Sigmoid colon (tissue), 7 donors: ENCODE data around the gene NACC2. TPM values are rescaled to one million over a fixed set of nuclear protein-coding genes. Genes with fewer than 3 reads are reported as not detected.

Experiments used
- DNase-seq: peaks from one replicate; pipeline ENCODE4 v3.0.0-alpha.2; 2019
- H3K27ac ChIP-seq, 4 donors: fragments of 200-600 bp; sonication (generic); one replicate each; pipeline ENCODE4 v1.5.1; 2016 to 2019; ENCODE audit warnings: mild to moderate bottlenecking in 1 of 4
- H3K27me3 ChIP-seq, 3 donors: fragments of 200-600 bp; sonication (generic); one replicate each; pipeline ENCODE4 v1.5.1; 2019; ENCODE audit warnings: mild to moderate bottlenecking in 1 of 3
- H3K36me3 ChIP-seq, 4 donors: fragments of 200-600 bp; sonication (generic); one replicate each; pipeline ENCODE4 v1.5.1; 2016 to 2019
- H3K4me1 ChIP-seq, 4 donors: fragments of 200-600 bp; sonication (generic); one replicate each; pipeline ENCODE4 v1.5.1; 2017 to 2019
- H3K4me3 ChIP-seq, 4 donors: fragments of 200-600 bp; sonication (generic); one replicate each; pipeline ENCODE4 v1.5.1; 2017 to 2019; ENCODE audit warnings: mild to moderate bottlenecking in 2 of 4, moderate library complexity in 1 of 4
- H3K9me3 ChIP-seq, 4 donors: fragments of 200-600 bp in 3 of 4; sonication (generic) in 3 of 4; one replicate each; pipeline versions ENCODE4 v1.5.1 to v1.6.1; 2013 to 2019
- EP300 ChIP-seq, 4 donors: sonication (generic); formaldehyde crosslinking; IDR thresholded peaks; one replicate each; pipeline ENCODE4 v1.6.1; 2017; ENCODE audit warnings: antibody characterized with exemption in 4 of 4
- POLR2A ChIP-seq, 2 donors: fragments of 450-650 bp; IDR thresholded peaks; one replicate each; pipeline ENCODE4 v1.6.1; 2016; ENCODE audit warnings: antibody characterized with exemption in 2 of 2, mild to moderate bottlenecking in 2 of 2, moderate library complexity in 2 of 2
- POLR2AphosphoS5 ChIP-seq, 4 donors: sonication (generic); formaldehyde crosslinking; IDR thresholded peaks; one replicate each; pipeline ENCODE4 v1.6.1; 2017; ENCODE audit warnings: antibody characterized with exemption in 4 of 4
- WGBS, 2 donors: extraction: QIAGEN DNeasy Blood & Tissue Kit; methylation state at CpG; one replicate each; pipeline ENCODE4 v1.1.7; 2013; 5-methylcytosine and 5-hydroxymethylcytosine counted together
- intact Hi-C: fragments of 100-400 bp; cut with DNase I; formaldehyde crosslinking; loops from one replicate; pipeline ENCODE4 v1.15.1; 2023
- polyA plus RNA-seq, 3 donors: library from polyadenylated mRNA; stranded (reverse); fragments of 200-250 nt; gene quantifications; one replicate each; pipeline ENCODE4 v1.2.3, GENCODE V29; 2013
- total RNA-seq, 4 donors: library from RNA; depleted of rRNA; stranded (reverse); fragments of >200 nt; gene quantifications; one replicate each; pipeline ENCODE4 v1.1.0, GENCODE V29; 2016
- TF ChIP-seq, protein P1 (sequence below), 4 experiments: fragments of 450-650 bp in 3 of 4; fragments of 200-600 bp in 1 of 4; IDR thresholded peaks; one replicate each; pipeline ENCODE4 v1.5.1; 2016 to 2019; ENCODE audit warnings: antibody characterized with exemption in 4 of 4, mild to moderate bottlenecking in 3 of 4, moderate library complexity in 2 of 4
- donor health status: healthy with polysubstance abuse.
- donor health status: Bipolar disorder and iron deficiency.
- donor health status: healthy.

NACC2 gene
- total and polyA plus RNA-seq, 7 donors: 3.6 to 80.0 (median 41.6) TPM

DNA sequence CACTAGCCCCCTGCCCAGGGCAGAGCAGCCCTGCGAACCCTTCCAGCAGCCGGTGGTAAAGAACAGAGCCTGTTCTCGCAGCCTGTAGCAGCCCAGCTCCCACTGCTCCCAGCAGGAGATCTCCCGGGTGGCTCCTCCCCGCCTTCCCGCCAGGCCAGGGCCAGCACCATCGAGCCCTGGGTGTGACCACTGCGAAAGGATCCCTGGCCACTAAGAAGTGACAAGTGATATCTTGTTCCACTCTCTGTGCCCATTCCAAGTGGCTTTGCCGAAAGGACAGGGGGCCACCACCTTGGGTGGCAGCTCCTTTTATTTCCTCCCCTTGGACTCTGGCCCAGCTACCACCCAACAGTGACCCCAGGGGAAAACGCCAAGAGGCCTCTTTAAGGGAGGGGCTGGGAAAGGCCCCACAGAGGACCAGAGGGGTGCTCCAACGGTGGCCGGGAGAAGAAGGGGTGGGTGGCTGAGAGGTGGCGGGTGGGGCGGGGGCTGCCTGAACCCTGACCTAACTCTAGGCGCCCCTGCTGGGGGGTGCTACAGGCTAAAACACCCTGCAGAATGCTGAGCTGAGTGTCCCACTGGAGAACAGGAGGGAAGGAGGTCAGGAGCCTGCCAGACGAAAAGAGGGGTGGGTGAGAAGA lies 1.6 kb downstream of the NACC2 start:
- Histone ChIP-seq H3K36me3 (no peaks in the 10 kb centered on the region), H3K4me3 (peak overlapping the region; percentile 75 to 95 (median 90)), H3K4me1 (peaks cover 0 to 68% (median 65%) of the 10 kb centered on the region in 4 donors), H3K27me3 (no peaks in the 10 kb centered on the region), H3K27ac (peak overlapping the region; percentile 97 to 98 (median 98)), H3K9me3 (no peaks in the 10 kb centered on the region)
- TF ChIP-seq POLR2AphosphoS5 (IDR thresholded peaks at IDR 0.05) (no peak), POLR2A (IDR thresholded peaks at IDR 0.05) (no peak), EP300 (IDR thresholded peaks at IDR 0.05) (no peak)
- TF ChIP-seq, protein P1, sequence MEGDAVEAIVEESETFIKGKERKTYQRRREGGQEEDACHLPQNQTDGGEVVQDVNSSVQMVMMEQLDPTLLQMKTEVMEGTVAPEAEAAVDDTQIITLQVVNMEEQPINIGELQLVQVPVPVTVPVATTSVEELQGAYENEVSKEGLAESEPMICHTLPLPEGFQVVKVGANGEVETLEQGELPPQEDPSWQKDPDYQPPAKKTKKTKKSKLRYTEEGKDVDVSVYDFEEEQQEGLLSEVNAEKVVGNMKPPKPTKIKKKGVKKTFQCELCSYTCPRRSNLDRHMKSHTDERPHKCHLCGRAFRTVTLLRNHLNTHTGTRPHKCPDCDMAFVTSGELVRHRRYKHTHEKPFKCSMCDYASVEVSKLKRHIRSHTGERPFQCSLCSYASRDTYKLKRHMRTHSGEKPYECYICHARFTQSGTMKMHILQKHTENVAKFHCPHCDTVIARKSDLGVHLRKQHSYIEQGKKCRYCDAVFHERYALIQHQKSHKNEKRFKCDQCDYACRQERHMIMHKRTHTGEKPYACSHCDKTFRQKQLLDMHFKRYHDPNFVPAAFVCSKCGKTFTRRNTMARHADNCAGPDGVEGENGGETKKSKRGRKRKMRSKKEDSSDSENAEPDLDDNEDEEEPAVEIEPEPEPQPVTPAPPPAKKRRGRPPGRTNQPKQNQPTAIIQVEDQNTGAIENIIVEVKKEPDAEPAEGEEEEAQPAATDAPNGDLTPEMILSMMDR (IDR thresholded peaks at IDR 0.05): no peak
- WGBS, 2 donors: 23 to 53% methylated on average over 16 of the region's 16 CpGs
- DNase-seq: no peak
- intact Hi-C loops: loop anchor here (5.0 kb wide), 1 partner anchor 454 kb away; the partner anchor contains the start of gene NOTCH1

DNA sequence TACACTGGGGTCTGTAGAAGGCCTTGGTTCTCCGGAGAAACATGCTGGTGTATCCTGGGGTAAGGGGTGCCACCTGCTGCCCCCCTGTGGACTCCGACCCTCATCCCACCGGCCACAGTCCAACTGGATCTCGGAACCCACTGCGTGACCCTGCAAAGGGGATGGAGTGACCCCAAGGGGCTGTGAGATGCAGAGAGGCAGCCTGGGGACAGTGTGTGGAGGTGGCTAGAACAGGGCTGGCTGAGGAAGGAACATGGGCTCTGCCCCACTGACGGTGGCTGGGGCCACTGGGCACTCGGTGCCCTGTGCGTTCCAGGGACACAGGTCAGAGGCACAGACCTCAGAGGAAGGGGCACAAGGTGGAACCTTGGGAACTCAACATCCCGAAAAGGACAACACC lies 2.3 kb downstream of the NACC2 start:
- intact Hi-C loops: loop anchor here (5.0 kb wide), 1 partner anchor 455 kb away; the partner anchor contains the start of gene NOTCH1

GRCh38 chr9:136092353-136092650 lies 2.8 kb downstream of the NACC2 start:
- H3K27me3 ChIP-seq: no peaks in the 10 kb centered on the region
- H3K4me1 ChIP-seq: peaks cover 0 to 79% (median 77%) of the 10 kb centered on the region in 4 donors
- TF ChIP-seq, protein P1 (IDR thresholded peaks at IDR 0.05): no peak
- TF ChIP-seq POLR2AphosphoS5 (IDR thresholded peaks at IDR 0.05): peak in 1 of 4 donors; percentile 11
- no peak for TF ChIP-seq POLR2A (IDR thresholded peaks at IDR 0.05)
- H3K36me3 ChIP-seq: no peaks in the 10 kb centered on the region
- 88 to 93% methylated on average over 10 of the region's 10 CpGs for WGBS, 2 donors
- H3K9me3 ChIP-seq: no peaks in the 10 kb centered on the region
- H3K4me3 ChIP-seq: peak overlapping the region in 3 of 4 donors; percentile 75 to 95 (median 93)
- H3K27ac ChIP-seq: peak overlapping the region; percentile 97 to 98 (median 98)
- DNase-seq: no peak
- intact Hi-C loops: loop anchor here (5.0 kb wide), 1 partner anchor 455 kb away; the partner anchor contains the start of gene NOTCH1

More for the DNA sequence above, 2.3 kb downstream of the NACC2 start:
- 84 to 89% methylated on average over 9 of the region's 9 CpGs for WGBS, 2 donors
- Histone ChIP-seq H3K27me3 (no peaks in the 10 kb centered on the region), H3K4me1 (peaks cover 0 to 75% (median 73%) of the 10 kb centered on the region in 4 donors), H3K4me3 (peak overlapping the region in 3 of 4 donors; percentile 75 to 95 (median 93)), H3K9me3 (no peaks in the 10 kb centered on the region), H3K36me3 (no peaks in the 10 kb centered on the region), H3K27ac (peak overlapping the region; percentile 97 to 98 (median 98))
- DNase-seq: no peak
- no peak for TF ChIP-seq EP300 (IDR thresholded peaks at IDR 0.05)
- TF ChIP-seq POLR2A (IDR thresholded peaks at IDR 0.05): no peak
- TF ChIP-seq, protein P1 (IDR thresholded peaks at IDR 0.05): no peak
- no peak for TF ChIP-seq POLR2AphosphoS5 (IDR thresholded peaks at IDR 0.05)

- Histone ChIP-seq H3K9me3 (no peaks in the 10 kb centered on the region), H3K27ac (peak overlapping the region; percentile 97 to 98 (median 98)), H3K27me3 (no peaks in the 10 kb centered on the region), H3K4me3 (peak overlapping the region in 3 of 4 donors; percentile 20 to 95 (median 93)), H3K4me1 (peaks cover 0 to 84% (median 82%) of the 10 kb centered on the region in 4 donors), H3K36me3 (no peaks in the 10 kb centered on the region)
- no peak for DNase-seq
- intact Hi-C loops: loop anchor here (5.0 kb wide), 1 partner anchor 456 kb away; the partner anchor contains the start of gene NOTCH1
- 89% methylated on average over 20 of the region's 20 CpGs for WGBS, 2 donors
- no peak for TF ChIP-seq EP300 (IDR thresholded peaks at IDR 0.05)
- TF ChIP-seq POLR2AphosphoS5 (IDR thresholded peaks at IDR 0.05): peak in 1 of 4 donors; percentile 10
These were observed 3.3 kb downstream of the NACC2 start for GRCh38 chr9:136091582-136092352.
